Ishikawa (cell line): ENCODE results near the gene KAT7.

Experiments
- CEBPB ChIP-seq: IDR thresholded peaks from 2 replicates; pipeline ENCODE4 v1.6.1; 2012
- CREB1 ChIP-seq: IDR thresholded peaks from 2 replicates; pipeline ENCODE4 v1.6.1; 2012; ENCODE audit warnings: low read depth
- EGR1 ChIP-seq: IDR thresholded peaks from 2 replicates; pipeline ENCODE4 v1.6.1; 2012
- EP300 ChIP-seq: IDR thresholded peaks from 2 replicates; pipeline ENCODE4 v1.6.1; 2012; ENCODE audit warnings: borderline replicate concordance
- FOXM1 ChIP-seq: IDR thresholded peaks from 2 replicates; pipeline ENCODE4 v1.6.1; 2012; ENCODE audit warnings: low read depth, borderline replicate concordance
- MAX ChIP-seq: IDR thresholded peaks from 2 replicates; pipeline ENCODE4 v1.6.1; 2012
- NFIC ChIP-seq: IDR thresholded peaks from 2 replicates; pipeline ENCODE4 v1.6.1; 2012
- RAD21 ChIP-seq: IDR thresholded peaks from 2 replicates; pipeline ENCODE4 v1.6.1; 2012; ENCODE audit warnings: low read depth
- REST ChIP-seq: IDR thresholded peaks from 2 replicates; pipeline ENCODE4 v1.6.1; 2012; ENCODE audit warnings: low read depth, mild to moderate bottlenecking
- TAF1 ChIP-seq: IDR thresholded peaks from 2 replicates; pipeline ENCODE4 v1.6.1; 2012; ENCODE audit warnings: low read depth, mild to moderate bottlenecking
- TCF12 ChIP-seq: IDR thresholded peaks from 2 replicates; pipeline ENCODE4 v1.6.1; 2012; ENCODE audit warnings: low read depth
- TEAD4 ChIP-seq: IDR thresholded peaks from 2 replicates; pipeline ENCODE4 v1.6.1; 2012
- USF1 ChIP-seq: IDR thresholded peaks from 2 replicates; pipeline ENCODE4 v1.6.1; 2012
- YY1 ChIP-seq: IDR thresholded peaks from 2 replicates; pipeline ENCODE4 v1.6.1; 2012; ENCODE audit warnings: low read depth
- ZBTB7A ChIP-seq: IDR thresholded peaks from 2 replicates; pipeline ENCODE4 v1.6.1; 2012; ENCODE audit warnings: low read depth

The KAT7 gene

GRCh38 chr17:49814781-49815529 lies 26.5 kb downstream of the KAT7 start:
- no peak for TF ChIP-seq EGR1
- no peak for TF ChIP-seq REST
- TF ChIP-seq RAD21, result no peak
- no peak for TF ChIP-seq TAF1
- TF ChIP-seq FOXM1, result no peak
- no peak for TF ChIP-seq YY1
- TF ChIP-seq TCF12, result no peak
- TF ChIP-seq CEBPB, result no peak
- TF ChIP-seq CREB1, result no peak
- TF ChIP-seq NFIC, result no peak
- TF ChIP-seq USF1, result no peak

DNA sequence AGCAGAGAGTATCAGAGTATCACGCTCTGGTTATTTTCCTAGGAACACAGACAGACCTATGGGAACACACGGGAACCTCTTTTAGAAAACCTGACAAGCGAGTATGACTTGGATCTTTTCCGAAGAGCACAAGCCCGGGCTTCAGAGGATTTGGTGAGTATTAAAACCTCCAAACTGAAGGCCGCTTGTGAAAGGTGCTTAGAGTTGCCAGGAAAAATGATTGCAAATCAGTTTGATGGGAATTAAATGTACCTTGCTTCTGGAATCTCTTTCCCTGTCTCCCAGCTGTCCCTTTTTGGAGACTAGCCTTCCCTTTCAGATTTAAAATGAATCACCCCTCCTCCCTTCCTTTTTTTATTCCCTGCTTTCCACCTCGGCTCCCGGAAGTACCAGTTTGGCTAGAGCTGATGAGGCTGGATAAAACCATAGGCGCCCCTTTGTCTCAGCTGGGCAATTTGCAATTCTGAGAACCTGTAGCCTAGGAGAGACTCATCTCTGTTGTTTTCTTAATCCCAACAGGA lies 27.3 kb downstream of the KAT7 start:
- no peak for TF ChIP-seq NFIC
- no peak for TF ChIP-seq EGR1
- no peak for TF ChIP-seq CEBPB

DNA sequence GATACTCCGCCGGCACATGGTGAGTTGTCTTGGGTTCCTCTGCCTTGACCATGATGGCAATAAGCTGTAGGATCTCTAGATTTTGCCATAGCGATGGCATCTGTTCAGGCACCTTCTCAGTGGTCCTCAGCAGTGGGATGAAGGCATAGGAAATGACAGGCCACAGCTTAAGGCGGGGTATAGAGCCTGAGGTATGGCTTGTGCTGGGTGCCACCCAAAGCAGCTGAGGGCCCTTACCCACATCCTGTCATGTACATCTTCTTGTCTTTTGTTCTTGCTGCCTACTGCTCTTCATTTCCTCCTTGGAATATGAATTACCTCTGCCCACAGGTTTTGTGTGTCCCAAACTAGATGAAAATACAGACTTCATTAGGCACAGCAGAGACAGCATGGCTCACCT lies 29.5 kb downstream of the KAT7 start:
- TF ChIP-seq USF1 (no peak), CREB1 (no peak), TCF12 (no peak), REST (no peak), MAX (no peak), RAD21 (no peak), CEBPB (no peak), YY1 (no peak), NFIC (no peak), ZBTB7A (no peak), FOXM1 (no peak)

DNA sequence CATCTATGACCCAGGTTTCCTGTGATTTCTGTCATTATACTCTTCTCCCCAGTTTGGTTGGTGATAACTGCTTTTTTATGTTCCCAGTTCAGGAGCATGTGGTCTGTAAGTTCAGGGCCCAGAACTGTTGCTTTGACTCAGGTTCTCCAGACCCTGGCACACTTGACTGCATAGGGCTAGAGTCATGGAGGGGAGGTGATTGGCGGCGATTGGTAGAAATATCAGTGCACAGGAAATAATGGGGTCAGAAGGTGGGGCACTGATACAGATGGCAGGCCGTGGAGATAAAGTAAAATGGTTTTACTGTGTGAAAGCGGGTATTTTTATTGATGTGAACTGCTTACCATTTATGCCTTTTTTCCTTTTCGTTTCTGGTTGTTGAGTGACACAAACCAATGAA lies 30.7 kb downstream of the KAT7 start:
- TF ChIP-seq MAX (no peak), EP300 (no peak), TCF12 (no peak), FOXM1 (no peak), NFIC (no peak), ZBTB7A (no peak), RAD21 (no peak), CEBPB (no peak), USF1 (no peak), REST (no peak), CREB1 (no peak), EGR1 (no peak), YY1 (no peak), TEAD4 (no peak), TAF1 (no peak)
